OCI-LY3 (cell line): ENCODE results near the gene RSPH6A.

Experiments
- CTCF ChIP-seq: fragments of 200-600, 300-600 bp; sonication (generic); IDR thresholded peaks from 2 replicates; pipeline ENCODE4 v1.5.1; 2014; ENCODE audit warnings: antibody characterized with exemption, low read length, low read depth
- EZH2phosphoT487 ChIP-seq: fragments of 200-600 bp; shearing (Covaris generic); IDR thresholded peaks from 2 replicates; pipeline ENCODE4 v1.6.1; 2018; ENCODE audit warnings: antibody characterized with exemption, mixed run types, low read depth

- no peak for TF ChIP-seq CTCF
- TF ChIP-seq EZH2phosphoT487 = no peak
Measured at GRCh38 chr19:45746866-45747265, 68.2 kb downstream of the RSPH6A start.
